Nephron progenitor cell (in vitro differentiated cells): ENCODE measurements around the gene LDHD.
A peak's percentile ranks its signal among the peaks of the same experiment; 100 is the strongest.

Source experiments
- DNase-seq: peaks from one replicate; pipeline ENCODE4 v3.0.0; 2021
- H3K27ac Mint-ChIP-seq: 2 replicates; pipeline ENCODE4 v1.8.0; 2021; ENCODE audit warnings: mild to moderate bottlenecking, moderate library complexity, mixed read lengths
- H3K27me3 Mint-ChIP-seq: 2 replicates; pipeline ENCODE4 v1.8.0; 2021; ENCODE audit warnings: mild to moderate bottlenecking, low read depth, mixed read lengths; ENCODE audit not compliant: poor library complexity
- H3K36me3 Mint-ChIP-seq: 2 replicates; pipeline ENCODE4 v1.8.0; 2021; ENCODE audit warnings: low read depth, mixed read lengths
- H3K4me1 Mint-ChIP-seq: 2 replicates; pipeline ENCODE4 v1.8.0; 2021; ENCODE audit warnings: mixed read lengths
- H3K4me3 Mint-ChIP-seq: 2 replicates; pipeline ENCODE4 v1.8.0; 2021; ENCODE audit warnings: mild to moderate bottlenecking, moderate library complexity, mixed read lengths
- H3K9me3 Mint-ChIP-seq: 2 replicates; pipeline ENCODE4 v1.8.0; 2021; ENCODE audit warnings: mild to moderate bottlenecking, moderate library complexity, mixed read lengths
- TF ChIP-seq, protein P1 (sequence below): fragments of 200-600 bp; sonication (generic); IDR thresholded peaks from 2 replicates; pipeline ENCODE4 v1.5.0; 2021; ENCODE audit warnings: antibody characterized with exemption

LDHD gene

GRCh38 chr16:75088216-75088615 is 28.4 kb downstream of the LDHD start:
- H3K4me1 Mint-ChIP-seq, result peaks cover 66% of the 10 kb centered on the region
- H3K9me3 Mint-ChIP-seq, result no peaks in the 10 kb centered on the region
- peak overlapping the region; percentile 87 for H3K27ac Mint-ChIP-seq
- H3K36me3 Mint-ChIP-seq, result peaks cover 32% of the 10 kb centered on the region
- DNase-seq, result no peak
- TF ChIP-seq, protein P1, sequence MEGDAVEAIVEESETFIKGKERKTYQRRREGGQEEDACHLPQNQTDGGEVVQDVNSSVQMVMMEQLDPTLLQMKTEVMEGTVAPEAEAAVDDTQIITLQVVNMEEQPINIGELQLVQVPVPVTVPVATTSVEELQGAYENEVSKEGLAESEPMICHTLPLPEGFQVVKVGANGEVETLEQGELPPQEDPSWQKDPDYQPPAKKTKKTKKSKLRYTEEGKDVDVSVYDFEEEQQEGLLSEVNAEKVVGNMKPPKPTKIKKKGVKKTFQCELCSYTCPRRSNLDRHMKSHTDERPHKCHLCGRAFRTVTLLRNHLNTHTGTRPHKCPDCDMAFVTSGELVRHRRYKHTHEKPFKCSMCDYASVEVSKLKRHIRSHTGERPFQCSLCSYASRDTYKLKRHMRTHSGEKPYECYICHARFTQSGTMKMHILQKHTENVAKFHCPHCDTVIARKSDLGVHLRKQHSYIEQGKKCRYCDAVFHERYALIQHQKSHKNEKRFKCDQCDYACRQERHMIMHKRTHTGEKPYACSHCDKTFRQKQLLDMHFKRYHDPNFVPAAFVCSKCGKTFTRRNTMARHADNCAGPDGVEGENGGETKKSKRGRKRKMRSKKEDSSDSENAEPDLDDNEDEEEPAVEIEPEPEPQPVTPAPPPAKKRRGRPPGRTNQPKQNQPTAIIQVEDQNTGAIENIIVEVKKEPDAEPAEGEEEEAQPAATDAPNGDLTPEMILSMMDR, result no peak
- H3K27me3 Mint-ChIP-seq, result no peaks in the 10 kb centered on the region
- H3K4me3 Mint-ChIP-seq, result no peak overlapping the region

- DNase-seq, result no peak
- peaks cover 66% of the 10 kb centered on the region for H3K4me1 Mint-ChIP-seq
Observed at GRCh38 chr16:75087375-75087979, 29.1 kb downstream of the LDHD start.

GRCh38 chr16:75086688-75087374 is 29.7 kb downstream of the LDHD start:
- Mint-ChIP-seq H3K9me3 (no peaks in the 10 kb centered on the region), H3K36me3 (peaks cover 32% of the 10 kb centered on the region), H3K27me3 (no peaks in the 10 kb centered on the region), H3K27ac (peak overlapping the region; percentile 87), H3K4me1 (peaks cover 66% of the 10 kb centered on the region), H3K4me3 (no peak overlapping the region)
- DNase-seq, result no peak
- TF ChIP-seq, protein P1, result no peak

More at GRCh38 chr16:75087375-75087979, 29.1 kb downstream of the LDHD start:
- Mint-ChIP-seq H3K27ac (peak overlapping the region; percentile 87), H3K4me3 (peak overlapping the region; percentile 36), H3K27me3 (no peaks in the 10 kb centered on the region), H3K9me3 (no peaks in the 10 kb centered on the region), H3K36me3 (peaks cover 32% of the 10 kb centered on the region)
- TF ChIP-seq, protein P1, result no peak

DNA sequence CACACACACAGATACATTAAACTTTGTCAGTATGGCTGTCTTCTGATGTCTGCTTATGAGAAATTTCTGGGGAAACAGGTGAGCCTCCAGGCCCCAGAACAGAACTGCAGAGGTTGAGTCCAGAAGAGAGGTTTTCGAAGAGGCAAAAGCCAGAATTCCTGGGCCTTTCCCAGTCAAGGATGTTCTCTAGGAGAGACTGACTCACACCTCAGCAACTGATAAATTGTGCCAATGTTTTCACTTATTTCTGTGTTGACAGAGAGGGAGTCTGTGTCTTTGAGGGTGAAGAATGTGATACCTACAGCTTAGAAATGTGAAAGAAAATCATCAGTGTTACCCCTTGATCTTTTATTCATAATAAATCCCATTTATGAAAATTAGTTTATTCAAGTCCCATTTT is 30.3 kb downstream of the LDHD start:
- TF ChIP-seq, protein P1, result no peak
- Mint-ChIP-seq H3K27ac (peak overlapping the region; percentile 81), H3K4me1 (peaks cover 70% of the 10 kb centered on the region), H3K36me3 (peaks cover 32% of the 10 kb centered on the region), H3K27me3 (no peaks in the 10 kb centered on the region), H3K4me3 (no peak overlapping the region), H3K9me3 (no peaks in the 10 kb centered on the region)
- DNase-seq, result no peak

GRCh38 chr16:75085556-75085955 is 31.0 kb downstream of the LDHD start:
- Mint-ChIP-seq H3K36me3 (peaks cover 32% of the 10 kb centered on the region), H3K27me3 (no peaks in the 10 kb centered on the region), H3K4me1 (peaks cover 77% of the 10 kb centered on the region), H3K4me3 (no peak overlapping the region), H3K27ac (peak overlapping the region; percentile 20), H3K9me3 (no peaks in the 10 kb centered on the region)
- TF ChIP-seq, protein P1, result no peak
- no peak for DNase-seq

- Mint-ChIP-seq H3K36me3 (peaks cover 31% of the 10 kb centered on the region), H3K27me3 (no peaks in the 10 kb centered on the region), H3K9me3 (peaks cover 1% of the 10 kb centered on the region), H3K27ac (no peak overlapping the region), H3K4me1 (peaks cover 68% of the 10 kb centered on the region), H3K4me3 (no peak overlapping the region)
- TF ChIP-seq, protein P1, result no peak
- DNase-seq, result no peak
Observed at GRCh38 chr16:75083813-75084212, 32.8 kb downstream of the LDHD start.
